Activated CD4-positive, alpha-beta T cell treated with anti-CD3 and anti-CD28 coated beads, Interleukin-2, amount 50 U/mL, for 1 hour (primary cell): ENCODE results near the gene C19orf12.

Experiments used
- DNase-seq: peaks from one replicate; pipeline ENCODE4 v3.0.0-alpha.2; 2020

Gene C19orf12

GRCh38 chr19:29662278-29662603 is 52.8 kb downstream of the C19orf12 start:
- DNase-seq = no peak

GRCh38 chr19:29660835-29661234 is 54.2 kb downstream of the C19orf12 start:
- DNase-seq = no peak

- DNase-seq = no peak
Measured at GRCh38 chr19:29658221-29658991, 56.7 kb downstream of the C19orf12 start.

- DNase-seq = no peak
Measured at GRCh38 chr19:29655648-29656335, 59.3 kb downstream of the C19orf12 start.

GRCh38 chr19:29653398-29653797 is 61.7 kb downstream of the C19orf12 start:
- no peak for DNase-seq

- DNase-seq = no peak
Measured at GRCh38 chr19:29651622-29652394, 63.3 kb downstream of the C19orf12 start.

- no peak for DNase-seq
Measured at GRCh38 chr19:29650772-29651387, 64.2 kb downstream of the C19orf12 start.
